BE2C (cell line): ENCODE data around the gene NDOR1.

Source experiments
- DNase-seq: peaks from one replicate; pipeline ENCODE4 v3.0.0-alpha.2; 2020
- H3K27me3 ChIP-seq: fragments of 250-450 bp; sonication (Bioruptor Pico); 2 replicates; pipeline ENCODE4 v1.5.1; 2020; ENCODE audit warnings: mild to moderate bottlenecking
- H3K36me3 ChIP-seq: fragments of 250-450 bp; sonication (Bioruptor Pico); 2 replicates; pipeline ENCODE4 v1.5.1; 2020; ENCODE audit warnings: mild to moderate bottlenecking
- H3K4me1 ChIP-seq: fragments of 250-450 bp; sonication (Bioruptor Pico); 2 replicates; pipeline ENCODE4 v1.5.1; 2020
- H3K4me3 ChIP-seq: 2 replicates; pipeline ENCODE4 v1.5.1; 2011; ENCODE audit warnings: low read depth, low read length
- H3K9me3 ChIP-seq: fragments of 250-450 bp; sonication (Bioruptor Pico); 2 replicates; pipeline ENCODE4 v1.5.1; 2020
- CTCF ChIP-seq: IDR thresholded peaks from 2 replicates; pipeline ENCODE4 v1.5.1; 2012; ENCODE audit warnings: mild to moderate bottlenecking, low read depth, low read length

The NDOR1 gene

GRCh38 chr9:137200311-137201204 lies 4.9 kb upstream of the NDOR1 start, which contains the start of gene TPRN:
TPRN (minus strand) TSS chr9:137200741; CDS start chr9:137200711, 30 bp downstream.
- no peak for TF ChIP-seq CTCF
- peaks cover 9% of the 10 kb centered on the region for H3K4me1 ChIP-seq
- peak within 1 kb of the TSS; percentile 74 for H3K4me3 ChIP-seq
- H3K27me3 ChIP-seq = no peaks in the 10 kb centered on the region
- no peaks in the 10 kb centered on the region; the same call in 1 of the 2 replicates for H3K36me3 ChIP-seq
- peak; percentile 100 for DNase-seq
- H3K9me3 ChIP-seq = no peaks in the 10 kb centered on the region

GRCh38 chr9:137201205-137201868 lies 4.2 kb upstream of the NDOR1 start:
- no peak for TF ChIP-seq CTCF
- H3K4me1 ChIP-seq = peaks cover 9% of the 10 kb centered on the region

GRCh38 chr9:137202966-137203365 lies 2.5 kb upstream of the NDOR1 start:
- peaks cover 9% of the 10 kb centered on the region for H3K4me1 ChIP-seq
- peak; percentile 80 for DNase-seq
- TF ChIP-seq CTCF = no peak
- no peaks in the 10 kb centered on the region for H3K36me3 ChIP-seq
- no peak overlapping the region for H3K4me3 ChIP-seq
- no peaks in the 10 kb centered on the region for H3K27me3 ChIP-seq
- H3K9me3 ChIP-seq = no peaks in the 10 kb centered on the region

More at GRCh38 chr9:137201205-137201868, 4.2 kb upstream of the NDOR1 start:
- Histone ChIP-seq H3K9me3 (no peaks in the 10 kb centered on the region), H3K27me3 (no peaks in the 10 kb centered on the region), H3K4me3 (peak overlapping the region; percentile 74), H3K36me3 (no peaks in the 10 kb centered on the region)
- DNase-seq = no peak

GRCh38 chr9:137204731-137205125 lies 772 bp upstream of the NDOR1 start:
- no peak for TF ChIP-seq CTCF
- Histone ChIP-seq H3K36me3 (no peaks in the 10 kb centered on the region), H3K27me3 (no peaks in the 10 kb centered on the region), H3K4me3 (peak overlapping the region; percentile 98), H3K9me3 (no peaks in the 10 kb centered on the region), H3K4me1 (peaks cover 6% of the 10 kb centered on the region)
- no peak for DNase-seq

GRCh38 chr9:137206602-137207001 lies 1.1 kb downstream of the NDOR1 start:
- no peak for TF ChIP-seq CTCF
- no peak for DNase-seq
- H3K27me3 ChIP-seq = no peaks in the 10 kb centered on the region
- peak overlapping the region; percentile 98 for H3K4me3 ChIP-seq
- no peaks in the 10 kb centered on the region for H3K36me3 ChIP-seq
- no peaks in the 10 kb centered on the region for H3K9me3 ChIP-seq
- H3K4me1 ChIP-seq = peaks cover 4% of the 10 kb centered on the region
